ENCODE results near the gene PPM1L.

PPM1L gene

GRCh38 chr3:160810362-160811236, 54.6 kb downstream of the PPM1L start:
- no peak for DNase-seq

- DNase-seq: no peak
Measured at GRCh38 chr3:160811237-160811548, 55.2 kb downstream of the PPM1L start.

- DNase-seq: no peak
Measured at GRCh38 chr3:160812304-160812703, 56.3 kb downstream of the PPM1L start.

GRCh38 chr3:160815280-160815679, 59.2 kb downstream of the PPM1L start:
- no peak for DNase-seq

- DNase-seq: no peak
Measured at GRCh38 chr3:160820022-160820421, 64.0 kb downstream of the PPM1L start.

GRCh38 chr3:160820430-160820829, 64.4 kb downstream of the PPM1L start:
- DNase-seq: no peak

GRCh38 chr3:160822936-160823335, 66.9 kb downstream of the PPM1L start:
- no peak for DNase-seq

- DNase-seq: no peak
Measured at GRCh38 chr3:160825311-160825800, 69.3 kb downstream of the PPM1L start.

- no peak for DNase-seq
Measured at GRCh38 chr3:160826408-160826807, 70.4 kb downstream of the PPM1L start.

- DNase-seq: no peak
Measured at GRCh38 chr3:160826991-160827390, 71.0 kb downstream of the PPM1L start.

- no peak for DNase-seq
Measured at GRCh38 chr3:160827516-160827915, 71.5 kb downstream of the PPM1L start.

GRCh38 chr3:160828880-160829279, 72.8 kb downstream of the PPM1L start:
- DNase-seq: no peak

GRCh38 chr3:160829486-160830009, 73.5 kb downstream of the PPM1L start:
- DNase-seq: no peak

- DNase-seq: no peak
Measured at GRCh38 chr3:160830796-160831195, 74.8 kb downstream of the PPM1L start.

GRCh38 chr3:160831401-160831800, 75.4 kb downstream of the PPM1L start:
- no peak for DNase-seq

- DNase-seq: peak; percentile 4
Measured at GRCh38 chr3:160837394-160837980, 81.5 kb downstream of the PPM1L start.

- DNase-seq: no peak
Measured at GRCh38 chr3:160840590-160840989, 84.6 kb downstream of the PPM1L start.

- DNase-seq: no peak
Measured at GRCh38 chr3:160841455-160841854, 85.4 kb downstream of the PPM1L start.

- no peak for DNase-seq
Measured at GRCh38 chr3:160842021-160843005, 86.3 kb downstream of the PPM1L start.

GRCh38 chr3:160851629-160852210, 95.7 kb downstream of the PPM1L start:
- DNase-seq: no peak

GRCh38 chr3:160852856-160853255, 96.8 kb downstream of the PPM1L start:
- no peak for DNase-seq

GRCh38 chr3:160856450-160856849, 100.4 kb downstream of the PPM1L start:
- DNase-seq: no peak
